HUES6 (cell line): ENCODE results near the gene MSX1.

ENCODE experiments used
- H3K27ac ChIP-seq: 2 replicates; pipeline ENCODE4 v1.7.0; 2013; ENCODE audit warnings: low read depth, mild to moderate bottlenecking, low read length, inconsistent platforms
- H3K27me3 ChIP-seq: 2 replicates; pipeline ENCODE4 v1.6.1; 2013; ENCODE audit warnings: low read length; ENCODE audit not compliant: control insufficient read depth, insufficient read depth
- H3K36me3 ChIP-seq: 2 replicates; pipeline ENCODE4 v1.6.1; 2013; ENCODE audit warnings: low read length; ENCODE audit not compliant: control insufficient read depth, insufficient read depth
- H3K4me1 ChIP-seq: 2 replicates; pipeline ENCODE4 v1.6.1; 2013; ENCODE audit warnings: low read length; ENCODE audit not compliant: control insufficient read depth, insufficient read depth
- H3K4me3 ChIP-seq: 2 replicates; pipeline ENCODE4 v1.5.1; 2013; ENCODE audit warnings: low read depth, low read length
- H3K9ac ChIP-seq: one replicate; pipeline ENCODE4 v1.6.1; 2013; ENCODE audit warnings: mild to moderate bottlenecking, low read length
- H3K9me3 ChIP-seq: 2 replicates; pipeline ENCODE4 v1.6.1; 2013; ENCODE audit warnings: low read depth, low read length; ENCODE audit not compliant: control insufficient read depth, insufficient read depth

Gene MSX1

GRCh38 chr4:4857809-4858508 lies 1.5 kb upstream of the MSX1 start:
- peaks cover 95% of the 10 kb centered on the region for H3K27me3 ChIP-seq
- no peaks in the 10 kb centered on the region; the same call in 1 of the 2 replicates for H3K36me3 ChIP-seq
- peak overlapping the region; percentile 81 for H3K9ac ChIP-seq
- H3K4me3 ChIP-seq: peak overlapping the region; percentile 62; the same call in 1 of the 2 replicates
- peaks cover 44% of the 10 kb centered on the region for H3K4me1 ChIP-seq
- H3K9me3 ChIP-seq: no peaks in the 10 kb centered on the region
- H3K27ac ChIP-seq: no peak overlapping the region

GRCh38 chr4:4858527-4859324 lies 739 bp upstream of the MSX1 start:
- peak overlapping the region; percentile 26 for H3K9ac ChIP-seq
- H3K4me1 ChIP-seq: peaks cover 38% of the 10 kb centered on the region

GRCh38 chr4:4859799-4860599 lies 534 bp downstream of the MSX1 start:
- peaks cover 95% of the 10 kb centered on the region for H3K27me3 ChIP-seq
- H3K9me3 ChIP-seq: no peaks in the 10 kb centered on the region
- H3K27ac ChIP-seq: no peak overlapping the region; the same call in 1 of the 2 replicates
- H3K4me1 ChIP-seq: peaks cover 44% of the 10 kb centered on the region
- H3K36me3 ChIP-seq: no peaks in the 10 kb centered on the region; the same call in 1 of the 2 replicates
- peak overlapping the region; percentile 62 for H3K4me3 ChIP-seq
- peak overlapping the region; percentile 77 for H3K9ac ChIP-seq

More at GRCh38 chr4:4858527-4859324, 739 bp upstream of the MSX1 start:
- Histone ChIP-seq H3K4me3 (peak overlapping the region; percentile 62; the same call in 1 of the 2 replicates), H3K27me3 (peaks cover 95% of the 10 kb centered on the region), H3K27ac (no peak overlapping the region), H3K9me3 (no peaks in the 10 kb centered on the region), H3K36me3 (no peaks in the 10 kb centered on the region; the same call in 1 of the 2 replicates)

- H3K27me3 ChIP-seq: peaks cover 95% of the 10 kb centered on the region
- H3K36me3 ChIP-seq: no peaks in the 10 kb centered on the region; the same call in 1 of the 2 replicates
- H3K9me3 ChIP-seq: no peaks in the 10 kb centered on the region
- peak overlapping the region; percentile 62 for H3K4me3 ChIP-seq
- peak overlapping the region; percentile 77 for H3K9ac ChIP-seq
- H3K4me1 ChIP-seq: peaks cover 40% of the 10 kb centered on the region
- H3K27ac ChIP-seq: no peak overlapping the region; the same call in 1 of the 2 replicates
Observed at GRCh38 chr4:4860600-4861389, 1.3 kb downstream of the MSX1 start.

- peak overlapping the region; percentile 62; the same call in 1 of the 2 replicates for H3K4me3 ChIP-seq
- peaks cover 95% of the 10 kb centered on the region for H3K27me3 ChIP-seq
- no peaks in the 10 kb centered on the region; the same call in 1 of the 2 replicates for H3K36me3 ChIP-seq
- peaks cover 40% of the 10 kb centered on the region for H3K4me1 ChIP-seq
- H3K27ac ChIP-seq: no peak overlapping the region
- H3K9ac ChIP-seq: peak overlapping the region; percentile 77
- H3K9me3 ChIP-seq: no peaks in the 10 kb centered on the region
Observed at GRCh38 chr4:4861390-4862018, 2.0 kb downstream of the MSX1 start.

- no peaks in the 10 kb centered on the region for H3K9me3 ChIP-seq
- peak overlapping the region; percentile 77 for H3K9ac ChIP-seq
- H3K27ac ChIP-seq: no peak overlapping the region
- H3K36me3 ChIP-seq: no peaks in the 10 kb centered on the region; the same call in 1 of the 2 replicates
- peaks cover 40% of the 10 kb centered on the region for H3K4me1 ChIP-seq
- H3K4me3 ChIP-seq: peak overlapping the region; percentile 62; the same call in 1 of the 2 replicates
- H3K27me3 ChIP-seq: peaks cover 96% of the 10 kb centered on the region
Observed at GRCh38 chr4:4862071-4862551, 2.6 kb downstream of the MSX1 start.

GRCh38 chr4:4862665-4863482 lies 3.4 kb downstream of the MSX1 start:
- Histone ChIP-seq H3K27me3 (peaks cover 96% of the 10 kb centered on the region), H3K9me3 (no peaks in the 10 kb centered on the region), H3K4me1 (peaks cover 36% of the 10 kb centered on the region), H3K4me3 (peak overlapping the region; percentile 62; the same call in 1 of the 2 replicates), H3K36me3 (no peaks in the 10 kb centered on the region; the same call in 1 of the 2 replicates), H3K9ac (peak overlapping the region; percentile 77), H3K27ac (no peak overlapping the region)

- Histone ChIP-seq H3K27me3 (peaks cover 99% of the 10 kb centered on the region), H3K9me3 (no peaks in the 10 kb centered on the region), H3K4me1 (peaks cover 45% of the 10 kb centered on the region), H3K9ac (no peak overlapping the region), H3K27ac (no peak overlapping the region), H3K36me3 (no peaks in the 10 kb centered on the region; the same call in 1 of the 2 replicates), H3K4me3 (peak overlapping the region; percentile 24; the same call in 1 of the 2 replicates)
Observed at GRCh38 chr4:4864443-4864939, 5.0 kb downstream of the MSX1 start.
